ENCODE data around the gene ZMIZ1.

The ZMIZ1 gene

DNA sequence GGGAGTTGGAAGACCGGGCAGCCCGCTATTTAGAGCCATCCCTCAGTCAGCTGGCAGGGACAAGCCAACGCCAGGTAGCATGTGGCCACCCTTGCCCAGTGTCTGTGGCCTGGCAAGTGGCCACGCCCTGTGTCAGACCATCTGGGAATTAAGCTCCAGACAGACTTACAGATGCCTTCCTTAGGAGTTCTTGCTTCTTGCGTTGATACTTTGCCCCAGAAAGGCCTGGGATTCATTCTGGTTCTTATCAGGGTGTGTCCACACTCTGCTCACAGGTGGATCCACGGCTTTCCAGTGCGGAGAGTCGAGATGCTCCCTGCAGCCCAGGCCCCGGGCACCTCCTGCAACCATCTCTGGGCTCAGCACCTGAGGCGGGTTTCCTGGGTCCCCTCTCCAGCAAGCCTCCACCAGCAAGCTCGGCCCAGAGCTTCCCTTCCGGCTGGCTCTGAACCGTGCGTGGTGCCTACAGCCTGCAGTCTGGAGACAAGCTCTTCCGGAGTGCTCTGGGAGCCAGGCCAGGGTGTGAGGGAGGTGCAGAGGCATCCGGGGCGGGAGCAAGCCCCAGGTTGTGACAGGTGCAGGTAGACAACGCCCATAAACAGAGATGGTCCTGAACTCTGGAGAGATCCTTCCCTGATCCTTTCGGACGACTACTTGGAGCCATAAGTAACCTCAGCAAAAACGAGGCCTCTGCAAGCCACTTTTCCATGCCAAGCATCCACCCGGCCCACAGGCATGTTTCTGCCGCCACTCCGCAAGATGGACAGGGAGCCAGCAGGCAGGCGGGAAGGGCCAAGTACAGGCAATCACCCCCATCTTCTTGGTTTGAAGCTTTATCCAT lies 246.2 kb downstream of the ZMIZ1 start:
- no peak for DNase-seq

GRCh38 chr10:79315602-79315920 lies 246.8 kb downstream of the ZMIZ1 start:
- no peak for DNase-seq

GRCh38 chr10:79316671-79317431 lies 248.1 kb downstream of the ZMIZ1 start:
- peak; percentile 72 for DNase-seq

- DNase-seq = peak; percentile 97
Measured at GRCh38 chr10:79318369-79318768, 249.6 kb downstream of the ZMIZ1 start.

DNA sequence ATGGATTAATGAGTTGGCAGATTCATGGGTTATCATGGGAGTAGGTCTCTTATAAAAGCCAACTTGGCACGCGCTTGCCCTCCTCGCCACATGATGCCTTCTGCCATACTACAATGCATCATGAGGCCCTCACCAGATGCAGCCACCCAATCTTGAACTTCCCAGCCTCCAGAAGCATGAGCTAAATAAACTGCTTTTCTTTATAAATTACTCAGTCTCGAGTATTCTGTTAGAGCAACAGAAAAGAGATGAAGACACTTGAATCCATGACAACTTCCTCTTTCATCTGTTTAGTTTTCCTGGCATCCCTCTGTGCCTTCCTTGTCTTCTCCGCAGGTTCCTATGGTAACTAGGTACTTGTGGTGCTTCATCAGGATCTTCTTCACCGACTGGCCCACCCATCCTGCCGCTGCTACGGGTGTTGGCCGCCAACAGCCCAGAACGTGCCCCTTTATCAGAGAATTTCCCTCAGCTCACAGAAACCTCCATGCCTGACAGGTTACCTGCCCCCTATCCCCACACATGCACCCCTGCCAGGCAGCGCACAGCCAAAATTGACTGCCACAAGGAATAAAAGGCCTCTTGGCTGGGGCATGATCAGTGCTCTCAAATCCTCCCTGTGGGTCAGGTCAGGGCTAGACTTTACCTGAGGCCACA lies 250.5 kb downstream of the ZMIZ1 start:
- no peak for DNase-seq

DNA sequence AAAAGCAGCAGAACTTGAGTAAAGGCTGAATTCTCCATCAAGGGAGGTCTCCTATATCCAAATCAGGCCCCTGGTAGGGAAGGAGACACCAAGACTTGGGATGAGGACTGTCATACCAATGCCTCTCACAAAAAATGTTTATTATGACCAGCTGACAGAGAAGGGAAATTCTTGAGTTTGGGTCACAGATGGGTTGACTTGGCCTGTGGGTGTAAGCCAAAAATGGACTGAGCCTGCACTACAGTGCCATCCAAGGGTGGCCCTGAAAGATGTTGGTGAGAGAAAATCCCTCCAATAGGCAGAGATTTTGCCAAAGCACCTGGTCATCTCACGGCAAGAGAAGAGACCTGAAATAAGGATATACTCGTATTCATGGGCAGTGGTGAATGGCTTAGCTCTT lies 251.6 kb downstream of the ZMIZ1 start:
- DNase-seq = no peak

DNA sequence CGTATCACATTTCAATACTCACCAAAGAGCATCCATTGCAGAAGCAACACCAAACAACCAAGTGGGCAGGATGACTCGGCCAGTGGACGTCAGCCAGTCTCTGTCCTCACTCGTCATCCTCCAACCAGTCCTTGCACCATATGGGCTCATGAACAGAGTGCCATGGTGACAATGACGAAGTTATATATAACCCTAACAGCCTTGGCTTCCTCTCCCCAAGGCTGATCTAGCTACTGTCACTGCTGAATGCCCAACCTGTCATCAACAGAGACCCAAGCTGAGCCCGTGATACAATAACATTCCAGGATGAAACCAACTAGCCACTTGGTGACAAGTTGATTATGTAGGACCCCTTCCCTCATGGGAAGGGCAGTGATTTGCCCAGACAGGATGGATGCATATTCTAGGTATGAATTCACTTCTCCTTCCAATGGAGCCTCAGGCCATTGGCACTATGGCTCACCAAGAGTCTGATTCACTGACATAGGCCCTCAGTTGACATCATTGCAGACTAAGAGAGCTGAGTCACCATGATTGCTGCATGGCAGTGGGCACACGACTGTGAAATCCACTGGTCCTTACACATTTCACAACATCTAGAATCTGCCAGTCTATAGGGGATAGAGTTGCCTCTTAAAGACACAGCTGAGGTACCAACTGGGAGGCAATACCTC lies 252.2 kb downstream of the ZMIZ1 start:
- peak; percentile 86 for DNase-seq

GRCh38 chr10:79321494-79321882 lies 252.7 kb downstream of the ZMIZ1 start:
- DNase-seq = no peak

- no peak for DNase-seq
Measured at GRCh38 chr10:79321951-79322350, 253.2 kb downstream of the ZMIZ1 start.

DNA sequence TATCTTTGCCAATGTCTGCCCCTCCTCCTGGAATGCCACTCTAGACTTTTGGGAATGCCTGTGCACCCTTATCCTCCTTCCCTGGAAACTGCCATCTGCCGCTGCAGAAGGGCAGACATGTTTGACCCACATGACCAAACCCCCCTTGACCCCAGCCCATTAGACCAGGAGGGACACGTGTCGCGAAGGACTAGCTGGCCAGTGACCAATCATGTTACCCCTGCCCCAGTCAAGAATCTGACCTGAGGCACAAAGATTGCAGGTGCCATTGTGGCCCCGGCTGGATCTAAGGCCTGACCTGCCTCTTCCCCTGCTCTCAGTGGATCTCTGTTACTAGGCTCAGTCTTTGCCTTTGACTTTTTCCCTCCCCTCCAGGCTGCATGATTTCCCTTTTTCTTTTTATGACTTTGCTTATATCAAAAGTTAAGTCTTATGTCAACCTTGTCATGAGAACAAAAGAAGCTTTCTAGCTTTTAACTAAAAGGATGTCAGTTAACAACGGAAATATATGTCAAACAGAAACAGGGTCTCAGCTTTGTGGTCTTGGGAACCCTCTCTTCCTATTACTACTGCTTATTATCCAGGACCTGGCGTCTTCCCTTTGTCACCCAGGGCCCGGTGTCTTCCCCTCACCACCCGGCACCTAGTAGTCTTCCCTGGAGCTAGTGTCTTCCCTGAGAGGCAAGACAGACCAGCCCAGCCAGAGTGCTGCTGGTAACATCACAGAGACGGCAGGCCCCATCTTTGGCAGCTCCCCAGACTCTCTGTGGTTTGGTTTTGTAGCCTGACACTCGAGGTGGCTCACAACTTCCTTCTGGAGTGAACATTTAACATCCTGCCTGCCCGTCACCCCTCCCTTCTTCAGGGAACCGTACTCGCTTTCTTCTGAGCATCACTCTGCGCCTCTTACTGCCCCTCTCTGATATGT lies 254.1 kb downstream of the ZMIZ1 start:
- peak; percentile 96 for DNase-seq

DNA sequence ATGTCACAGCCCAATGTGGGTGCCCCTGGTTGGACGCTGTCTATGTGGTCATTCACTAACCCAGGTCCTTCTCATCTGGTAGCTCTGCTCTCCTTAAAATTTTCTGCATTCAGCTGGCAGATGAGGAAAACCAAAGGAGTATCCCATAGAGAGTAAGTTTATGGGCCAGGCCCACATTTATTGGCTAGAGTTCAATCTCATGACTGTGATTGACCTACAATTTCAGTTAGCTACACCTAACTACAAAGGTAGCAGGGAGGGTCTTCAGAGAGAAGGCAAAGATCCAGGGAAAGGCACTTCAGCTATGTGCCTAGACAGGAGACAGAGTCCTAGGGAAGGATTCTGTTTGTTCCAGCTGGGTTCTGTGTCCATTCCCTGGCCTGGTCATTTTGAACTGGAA lies 254.8 kb downstream of the ZMIZ1 start:
- DNase-seq = no peak

- DNase-seq = no peak
Measured at GRCh38 chr10:79324032-79324695, 255.4 kb downstream of the ZMIZ1 start.

GRCh38 chr10:79326361-79327089 lies 257.8 kb downstream of the ZMIZ1 start:
- DNase-seq = no peak

DNA sequence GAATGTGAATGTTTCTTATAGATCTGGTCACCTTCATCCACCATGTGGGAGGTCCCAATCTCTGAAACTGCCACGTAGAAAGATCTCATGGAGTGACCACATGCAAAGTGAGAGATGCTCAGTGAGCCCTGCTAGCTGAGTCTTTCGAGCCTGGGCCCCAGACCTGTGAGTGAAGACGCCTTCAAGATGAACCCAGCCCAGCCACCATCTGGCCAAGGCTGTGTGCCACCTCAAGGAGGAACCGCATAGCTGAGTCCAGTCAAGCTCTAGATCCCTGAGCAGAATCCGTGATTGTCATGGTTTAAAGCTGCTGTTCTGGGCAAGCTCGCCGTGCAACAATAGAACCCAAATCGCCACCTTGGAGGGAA lies 258.3 kb downstream of the ZMIZ1 start:
- no peak for DNase-seq

DNA sequence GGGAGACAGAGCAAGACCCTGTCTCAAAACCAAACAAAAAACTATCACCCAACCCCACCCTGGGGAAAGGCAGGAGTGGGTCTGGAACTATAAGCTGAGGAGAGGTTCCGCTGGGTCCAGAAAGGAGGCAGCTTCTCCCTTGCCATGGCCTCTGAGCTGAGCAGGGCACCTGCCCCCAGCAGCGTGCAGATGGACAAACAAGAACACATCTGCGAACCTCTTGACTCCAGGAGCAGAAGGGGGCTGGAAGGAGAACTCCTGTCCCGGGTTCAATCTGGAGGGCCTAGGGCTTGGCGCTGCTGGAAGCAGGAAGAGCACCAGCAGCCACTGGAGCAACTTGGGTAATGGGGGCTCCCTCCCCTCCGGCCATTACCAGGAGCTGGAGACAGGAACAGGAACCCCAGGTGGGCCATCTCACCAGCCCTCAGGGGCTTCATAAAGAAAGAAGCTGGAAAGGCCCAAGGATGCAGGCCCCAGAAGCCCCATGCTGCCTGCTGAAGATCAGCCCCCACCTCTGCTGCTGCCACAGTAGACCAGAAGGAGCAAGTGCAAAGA lies 259.5 kb downstream of the ZMIZ1 start:
- no peak for DNase-seq

DNA sequence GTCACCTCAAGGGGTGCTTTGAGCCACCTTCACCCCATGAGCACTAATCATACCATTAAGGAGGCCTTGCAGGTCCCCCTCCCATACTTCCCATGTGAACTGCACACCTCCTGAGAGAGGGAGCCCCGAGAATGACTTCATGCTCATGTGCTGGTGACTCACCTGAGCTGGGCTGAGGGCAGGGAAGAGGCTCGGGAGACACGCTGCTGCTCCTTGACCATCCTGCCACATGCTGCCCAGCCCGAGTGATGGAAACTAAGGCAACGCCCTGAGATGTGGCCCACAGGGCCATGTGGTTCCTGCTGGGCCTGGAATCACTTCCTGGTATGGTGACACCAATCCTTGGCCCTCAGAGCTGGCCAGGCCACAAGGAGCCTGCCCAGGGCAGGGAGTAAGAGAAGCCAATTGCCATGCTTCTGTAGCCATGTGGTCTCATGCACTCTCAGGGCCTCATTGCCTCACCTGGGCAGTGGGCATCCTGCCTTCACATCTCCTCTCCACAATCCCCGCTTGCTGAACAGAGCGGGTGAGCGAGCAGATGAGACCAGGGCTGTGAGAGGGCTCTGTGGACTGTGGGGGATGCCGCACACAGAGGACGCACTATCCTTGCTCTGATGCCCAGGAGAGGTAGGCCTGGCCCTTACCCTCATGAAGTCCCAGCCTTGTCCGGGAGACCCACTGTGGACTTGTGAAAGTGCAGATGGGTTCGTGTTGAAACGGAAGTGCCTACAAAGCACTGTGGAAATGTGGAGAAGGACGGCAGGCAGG lies 260.2 kb downstream of the ZMIZ1 start:
- DNase-seq = no peak

- DNase-seq = no peak
Measured at GRCh38 chr10:79329529-79329928, 260.8 kb downstream of the ZMIZ1 start.

- DNase-seq = no peak
Measured at GRCh38 chr10:79331226-79331625, 262.5 kb downstream of the ZMIZ1 start.

- DNase-seq = peak; percentile 44
Measured at GRCh38 chr10:79331709-79332108, 262.9 kb downstream of the ZMIZ1 start.

Measured in hematopoietic multipotent progenitor cell treated with erythropoietin and hydrocortisone succinate and interleukin-3 and kit ligand, for 4 days (in vitro differentiated cells).